Amygdala (tissue), 56 donors: ENCODE measurements around the gene KLK7.

Experiments used
- DNase-seq, 56 donors: peaks; one replicate each; lab custom pipeline; 2025; lab: John Stamatoyannopoulos, UW

KLK7 gene

DNA sequence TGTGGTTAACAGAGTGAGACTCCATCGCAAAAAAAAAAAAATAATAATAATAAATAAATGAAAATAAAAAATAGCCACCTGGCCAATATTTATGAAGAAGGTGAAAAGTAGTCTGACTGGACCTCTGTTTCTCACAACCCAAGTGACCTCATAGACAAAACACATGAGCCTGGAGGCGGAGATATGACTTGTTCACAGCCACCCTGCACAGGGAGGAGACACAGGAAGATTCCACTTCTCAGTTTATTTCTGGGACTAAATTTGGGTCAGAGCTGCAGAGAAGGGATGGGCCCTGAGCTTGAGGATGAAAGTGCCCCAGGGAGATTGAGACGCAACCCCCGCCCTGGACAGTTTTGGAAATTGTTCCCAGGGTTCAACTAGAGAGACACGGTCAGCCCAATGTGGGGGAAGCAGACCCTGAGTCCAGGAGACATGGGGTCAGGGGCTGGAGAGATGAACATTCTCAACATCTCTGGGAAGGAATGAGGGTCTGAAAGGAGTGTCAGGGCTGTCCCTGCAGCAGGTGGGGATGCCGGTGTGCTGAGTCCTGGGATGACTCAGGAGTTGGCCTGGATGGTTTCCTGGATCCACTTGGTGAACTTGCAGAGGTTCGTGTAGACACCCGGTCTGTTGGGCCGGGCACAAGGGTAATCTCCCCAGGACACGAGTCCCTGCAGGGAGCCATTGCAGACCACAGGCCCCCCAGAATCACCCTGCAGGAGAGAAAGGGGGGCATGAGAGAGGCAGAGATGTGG is 40.5 kb downstream of the KLK7 start:
- no peak for DNase-seq

DNA sequence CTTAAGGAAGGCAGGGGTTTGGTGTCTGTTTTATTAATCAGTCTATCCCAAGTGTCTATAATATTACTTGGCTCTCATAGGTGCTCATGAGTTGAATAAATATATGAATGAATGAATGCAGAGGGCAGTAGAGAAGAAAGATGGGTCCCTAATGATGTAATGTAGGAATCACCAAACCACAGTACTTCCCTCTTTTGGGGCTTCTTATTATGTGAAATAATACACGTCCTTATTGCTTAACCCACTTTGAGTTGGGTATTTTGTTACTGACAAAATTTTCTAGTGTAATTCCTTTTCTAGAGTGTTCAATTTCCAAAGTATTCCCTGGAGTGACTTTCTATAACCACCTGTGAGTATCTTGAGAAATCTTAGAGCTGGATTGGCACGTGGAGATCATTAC is 44.1 kb downstream of the KLK7 start:
- DNase-seq, result no peak

GRCh38 chr19:50933640-50934039 is 50.1 kb downstream of the KLK7 start:
- DNase-seq, result no peak

GRCh38 chr19:50932690-50933083 is 51.0 kb downstream of the KLK7 start:
- no peak for DNase-seq

GRCh38 chr19:50932018-50932689 is 51.6 kb downstream of the KLK7 start:
- no peak for DNase-seq

DNA sequence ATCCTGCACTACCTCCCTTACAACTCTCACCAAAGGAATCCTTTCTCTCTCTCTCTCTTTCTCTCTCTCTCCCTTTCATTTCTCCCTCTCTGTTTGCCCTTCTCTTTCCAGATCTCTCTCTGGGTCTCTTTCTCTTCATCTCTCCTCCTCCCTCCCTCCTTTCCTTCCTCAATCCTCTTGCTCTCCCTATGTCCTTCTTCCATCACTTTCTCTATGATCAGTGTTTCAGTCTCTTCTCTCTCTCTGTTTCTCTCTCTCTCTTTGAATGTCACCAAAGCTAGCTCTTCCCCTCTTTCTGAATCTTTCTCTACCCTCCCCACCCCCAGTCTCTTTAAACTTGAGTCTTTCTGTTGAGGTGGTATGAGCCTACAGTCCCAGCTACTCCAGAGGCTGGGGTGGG is 52.7 kb downstream of the KLK7 start:
- no peak for DNase-seq

DNA sequence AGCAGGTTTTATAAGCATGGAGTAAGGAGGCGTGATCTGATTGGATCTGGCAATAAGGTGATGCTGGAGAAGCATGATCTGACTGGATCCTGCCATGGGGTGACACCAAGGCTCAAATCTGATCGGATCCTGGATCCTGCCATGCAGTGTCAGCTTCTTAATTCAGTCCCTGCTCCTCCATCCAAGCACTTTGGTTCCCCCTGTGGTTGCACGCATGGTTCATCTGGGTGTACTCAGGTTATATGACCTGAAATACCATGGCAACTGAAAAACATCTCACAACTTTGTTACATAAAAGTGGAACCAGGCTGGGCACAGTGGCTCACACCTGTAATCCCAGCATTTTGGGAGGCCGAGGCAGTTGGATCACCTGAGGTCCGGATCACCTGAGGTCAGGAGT is 54.9 kb downstream of the KLK7 start:
- DNase-seq, result no peak
